GM12892 (cell line): Measurements from ENCODE around the gene OMD.

ENCODE experiments used
- POLR2A ChIP-seq: IDR thresholded peaks from 2 replicates; pipeline ENCODE4 v1.6.1; 2011; ENCODE audit warnings: low read depth, low read length, control low read depth
- TAF1 ChIP-seq: IDR thresholded peaks from 2 replicates; pipeline ENCODE4 v1.6.1; 2011; ENCODE audit warnings: low read depth, mild to moderate bottlenecking, control low read depth, low read length, borderline replicate concordance

DNA sequence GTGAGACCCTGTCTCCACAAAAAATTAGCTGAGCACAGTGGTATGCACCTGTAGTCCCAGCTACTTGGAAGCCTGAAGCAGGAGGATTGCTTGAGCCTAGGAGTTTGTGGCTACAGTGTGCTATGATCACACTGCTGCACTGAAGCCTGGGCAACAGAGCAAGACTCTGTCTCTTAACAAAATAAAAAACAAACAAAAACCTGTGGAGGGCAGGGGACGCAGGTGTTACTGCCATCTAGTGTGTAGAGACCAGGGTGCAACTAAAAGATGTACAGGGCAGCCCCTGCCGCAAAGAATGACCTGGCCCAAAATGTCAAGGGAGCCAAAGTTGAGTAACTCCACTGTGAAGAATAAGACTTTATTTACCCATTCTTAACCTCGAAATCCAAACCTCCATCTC lies 30.9 kb upstream of the OMD start:
- TF ChIP-seq TAF1 (no peak), POLR2A (no peak)
